Vagina (tissue), 2 donors: ENCODE measurements around the gene SHC4.

Source experiments
- CTCF ChIP-seq, 3 experiments: fragments of 450-650 bp in 2 of 3; fragments of 200-600 bp in 1 of 3; sonication (generic) in 1 of 3; IDR thresholded peaks; one replicate each; pipeline ENCODE4 v1.5.1; 2017 to 2019; ENCODE audit warnings: antibody characterized with exemption in 3 of 3, mild to moderate bottlenecking in 2 of 3, moderate library complexity in 2 of 3
- POLR2AphosphoS5 ChIP-seq, 2 donors: sonication (generic); formaldehyde crosslinking; IDR thresholded peaks; one replicate each; pipeline ENCODE4 v1.9.0; 2017; ENCODE audit warnings: antibody characterized with exemption in 2 of 2, mild to moderate bottlenecking in 2 of 2, low read depth in 1 of 2; ENCODE audit not compliant: insufficient read depth in 1 of 2

GRCh38 chr15:48871542-48871941 is 92.2 kb downstream of the SHC4 start:
- no peak for TF ChIP-seq CTCF (IDR thresholded peaks at IDR 0.05)
- no peak for TF ChIP-seq POLR2AphosphoS5 (IDR thresholded peaks at IDR 0.05; ENCODE audit: insufficient read depth in 1 of 2, low read depth in 1 of 2)
